MCF 10A (cell line): ENCODE results near the gene KRTAP10-8. TPM values are rescaled to one million over a fixed set of nuclear protein-coding genes. Genes with fewer than 3 reads are reported as not detected.

Experiments used
- BruUV-seq: library from RNA; stranded (reverse); fragments of 400-500 nt; replicated peaks from 2 replicates; lab custom pipeline; 2021; lab: Mats Ljungman, UMichigan
- CTCF ChIA-PET: fragments of 300-600 bp; sonication (Branson Sonifier 250); formaldehyde crosslinking; extraction: SDS; loops from one replicate; lab custom pipeline; 2021; ENCODE audit warnings: antibody characterized with exemption, inconsistent platforms; lab: Yijun Ruan, JAX
- POLR2A ChIA-PET: fragments of 300-600, 350-650 bp; sonication (Branson Sonifier 250); formaldehyde crosslinking; extraction: SDS; loops from one replicate; lab custom pipeline; 2020; ENCODE audit warnings: antibody characterized with exemption, inconsistent platforms; lab: Yijun Ruan, JAX
- DNase-seq: peaks from one replicate; pipeline ENCODE4 v3.0.0-alpha.2; 2018; ENCODE audit not compliant: unreplicated experiment
- H3K27ac Mint-ChIP-seq: one replicate; pipeline ENCODE4 v1.8.0; 2022; ENCODE audit warnings: mild to moderate bottlenecking, low read depth, mixed read lengths; ENCODE audit not compliant: unreplicated experiment
- H3K27me3 Mint-ChIP-seq: one replicate; pipeline ENCODE4 v1.8.0; 2022; ENCODE audit warnings: mixed read lengths; ENCODE audit not compliant: insufficient read depth, unreplicated experiment
- H3K36me3 Mint-ChIP-seq: one replicate; pipeline ENCODE4 v1.8.0; 2022; ENCODE audit warnings: mild to moderate bottlenecking, moderate library complexity, mixed read lengths; ENCODE audit not compliant: insufficient read depth, unreplicated experiment
- H3K4me1 Mint-ChIP-seq: one replicate; pipeline ENCODE4 v1.8.0; 2022; ENCODE audit warnings: mixed read lengths; ENCODE audit not compliant: insufficient read depth, unreplicated experiment
- H3K4me3 Mint-ChIP-seq: one replicate; pipeline ENCODE4 v1.8.0; 2022; ENCODE audit warnings: mild to moderate bottlenecking, moderate library complexity, mixed read lengths; ENCODE audit not compliant: unreplicated experiment
- H3K9me3 Mint-ChIP-seq: one replicate; pipeline ENCODE4 v1.8.0; 2022; ENCODE audit warnings: mixed read lengths; ENCODE audit not compliant: unreplicated experiment
- intact Hi-C: fragments of 100-400 bp; cut with micrococcal nuclease; formaldehyde crosslinking; loops from 2 replicates; pipeline ENCODE4 v1.14.1; 2022
- total RNA-seq: library from RNA; stranded (reverse); gene quantifications from 2 replicates; pipeline ENCODE4 v1.2.3, GENCODE V29; 2022
- TF ChIP-seq, protein P1 (sequence below): fragments of 200-600 bp; IDR thresholded peaks from one replicate; pipeline ENCODE4 v1.8.0; 2022; ENCODE audit warnings: antibody characterized with exemption, mild to moderate bottlenecking; ENCODE audit not compliant: unreplicated experiment

KRTAP10-8 gene
- total RNA-seq, 1 experiment from 2014 or later: not detected

DNA sequence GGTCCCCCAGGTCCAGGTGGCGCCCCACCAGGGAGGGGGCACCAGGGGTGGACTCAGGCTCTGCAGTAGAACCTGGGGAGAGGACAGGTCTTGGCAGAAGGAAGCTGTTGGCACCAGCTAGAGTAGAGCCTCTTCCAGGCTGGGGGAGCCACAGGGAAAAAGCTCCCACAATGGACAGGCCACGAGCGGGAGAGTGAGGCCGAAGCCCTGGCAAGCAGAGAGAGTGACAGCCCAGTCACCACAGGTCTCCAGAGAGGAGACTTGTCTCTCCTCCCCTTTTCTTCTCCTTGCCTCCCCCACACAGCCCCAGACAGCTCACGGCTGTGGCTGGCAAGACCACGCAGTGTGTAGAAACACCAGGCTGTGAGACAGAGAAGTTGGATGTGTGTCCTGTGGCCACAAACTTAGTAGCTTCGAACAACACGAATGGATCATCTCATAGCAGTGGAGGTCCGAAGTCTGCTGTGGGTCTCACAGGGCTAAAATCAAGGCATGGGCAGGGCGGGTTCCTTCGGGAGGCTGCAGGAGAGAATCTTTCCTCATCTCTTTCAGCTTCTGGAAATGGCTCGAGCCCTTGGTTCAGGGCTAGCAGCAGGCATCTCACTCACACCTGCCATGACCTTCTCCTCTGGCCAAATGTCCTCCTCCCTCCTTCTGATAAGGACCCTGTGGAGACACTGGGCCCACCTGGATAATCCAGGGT, 39.2 kb downstream of the KRTAP10-8 start:
- POLR2A ChIA-PET: no interaction called here
- H3K36me3 Mint-ChIP-seq: no peaks in the 10 kb centered on the region

DNA sequence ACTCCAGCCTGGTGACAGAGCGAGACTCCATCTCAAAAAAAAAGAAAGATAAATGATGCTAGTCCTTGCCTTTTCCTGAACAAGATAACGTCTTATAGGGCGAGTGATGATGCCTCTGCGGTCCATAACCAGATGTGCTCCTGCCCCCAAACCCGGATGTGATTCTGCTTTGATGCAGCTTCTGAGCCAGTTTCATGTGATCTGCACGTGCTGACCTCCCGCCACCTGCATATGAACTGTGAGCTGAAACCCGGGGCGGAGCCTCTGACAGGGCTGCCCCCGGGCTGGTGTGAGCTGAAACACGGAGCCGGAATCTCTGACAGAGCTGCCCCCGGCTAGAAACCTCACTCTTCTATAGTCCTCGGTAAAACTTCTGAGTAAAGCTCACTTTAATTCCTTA, 41.2 kb downstream of the KRTAP10-8 start:
- intact Hi-C loops: no loop called here
- Mint-ChIP-seq H3K9me3 (no peaks in the 10 kb centered on the region), H3K27ac (no peak overlapping the region), H3K36me3 (no peaks in the 10 kb centered on the region), H3K4me3 (no peak overlapping the region), H3K27me3 (peaks cover 42% of the 10 kb centered on the region), H3K4me1 (no peaks in the 10 kb centered on the region)
- TF ChIP-seq, protein P1, sequence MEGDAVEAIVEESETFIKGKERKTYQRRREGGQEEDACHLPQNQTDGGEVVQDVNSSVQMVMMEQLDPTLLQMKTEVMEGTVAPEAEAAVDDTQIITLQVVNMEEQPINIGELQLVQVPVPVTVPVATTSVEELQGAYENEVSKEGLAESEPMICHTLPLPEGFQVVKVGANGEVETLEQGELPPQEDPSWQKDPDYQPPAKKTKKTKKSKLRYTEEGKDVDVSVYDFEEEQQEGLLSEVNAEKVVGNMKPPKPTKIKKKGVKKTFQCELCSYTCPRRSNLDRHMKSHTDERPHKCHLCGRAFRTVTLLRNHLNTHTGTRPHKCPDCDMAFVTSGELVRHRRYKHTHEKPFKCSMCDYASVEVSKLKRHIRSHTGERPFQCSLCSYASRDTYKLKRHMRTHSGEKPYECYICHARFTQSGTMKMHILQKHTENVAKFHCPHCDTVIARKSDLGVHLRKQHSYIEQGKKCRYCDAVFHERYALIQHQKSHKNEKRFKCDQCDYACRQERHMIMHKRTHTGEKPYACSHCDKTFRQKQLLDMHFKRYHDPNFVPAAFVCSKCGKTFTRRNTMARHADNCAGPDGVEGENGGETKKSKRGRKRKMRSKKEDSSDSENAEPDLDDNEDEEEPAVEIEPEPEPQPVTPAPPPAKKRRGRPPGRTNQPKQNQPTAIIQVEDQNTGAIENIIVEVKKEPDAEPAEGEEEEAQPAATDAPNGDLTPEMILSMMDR: no peak
- ChIA-PET CTCF (no interaction called here), POLR2A (no interaction called here)
- no peak for DNase-seq
- no TSS peak for BruUV-seq

More for the DNA sequence above, 39.2 kb downstream of the KRTAP10-8 start:
- CTCF ChIA-PET: interaction anchor here (0.7 kb wide), 1 partner anchor 140 kb away, joined by 3 read pairs; no protein-coding TSS in a partner anchor
- no TSS peak for BruUV-seq
- Mint-ChIP-seq H3K27me3 (peaks cover 40% of the 10 kb centered on the region), H3K4me1 (no peaks in the 10 kb centered on the region), H3K9me3 (no peaks in the 10 kb centered on the region), H3K27ac (no peak overlapping the region), H3K4me3 (no peak overlapping the region)
- DNase-seq: no peak
- intact Hi-C loops: no loop called here
- TF ChIP-seq, protein P1: no peak

DNA sequence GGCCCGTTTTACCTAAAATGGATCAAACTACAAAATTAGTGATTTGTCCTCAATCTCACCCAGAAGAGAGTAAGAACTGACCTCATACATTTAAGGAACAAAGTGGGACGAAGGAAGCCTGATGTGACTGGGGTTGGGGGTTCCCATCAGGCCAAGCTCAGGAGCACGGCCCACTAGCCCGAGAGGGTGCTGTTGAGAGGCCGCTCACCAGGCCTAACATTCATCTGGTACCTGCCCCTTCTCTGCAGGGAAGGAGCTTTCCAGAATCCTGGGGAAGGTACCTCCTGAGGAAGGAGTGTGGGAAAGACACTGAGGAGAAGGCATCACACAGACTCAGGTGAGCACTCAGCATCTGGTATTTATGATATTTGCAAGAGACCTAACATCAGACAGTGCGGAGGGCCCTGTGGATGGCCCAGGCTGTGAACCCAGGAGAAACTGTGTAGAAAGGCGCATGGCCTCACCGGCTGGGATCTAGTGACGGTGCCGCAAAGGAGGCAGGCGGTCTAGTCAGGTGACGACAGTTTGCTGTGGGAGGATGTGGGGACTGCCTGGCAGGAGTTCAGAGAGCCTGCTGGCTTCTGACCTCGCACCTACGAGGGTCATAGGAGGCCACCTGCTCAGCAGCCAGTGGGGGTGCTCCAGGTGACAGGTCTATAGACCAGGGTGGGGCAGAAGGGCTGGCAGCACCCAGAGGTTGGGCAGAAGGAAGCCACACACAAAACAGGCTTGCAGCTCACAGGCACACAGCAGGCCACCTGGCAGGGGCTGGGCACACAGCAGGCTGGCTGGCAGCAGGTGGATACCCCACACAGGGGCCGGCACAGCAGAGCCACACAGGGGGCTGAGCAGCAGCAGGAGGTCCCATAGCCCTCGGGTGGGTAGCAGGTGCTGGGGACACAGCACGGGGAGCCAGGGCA, 42.0 kb downstream of the KRTAP10-8 start:
- CTCF ChIA-PET: no interaction called here
- Mint-ChIP-seq H3K27me3 (peaks cover 45% of the 10 kb centered on the region), H3K4me1 (no peaks in the 10 kb centered on the region), H3K4me3 (no peak overlapping the region), H3K36me3 (no peaks in the 10 kb centered on the region), H3K27ac (no peak overlapping the region), H3K9me3 (no peaks in the 10 kb centered on the region)
- TF ChIP-seq, protein P1: no peak
- intact Hi-C loops: no loop called here
- DNase-seq: no peak
- POLR2A ChIA-PET: no interaction called here
- BruUV-seq: no TSS peak

DNA sequence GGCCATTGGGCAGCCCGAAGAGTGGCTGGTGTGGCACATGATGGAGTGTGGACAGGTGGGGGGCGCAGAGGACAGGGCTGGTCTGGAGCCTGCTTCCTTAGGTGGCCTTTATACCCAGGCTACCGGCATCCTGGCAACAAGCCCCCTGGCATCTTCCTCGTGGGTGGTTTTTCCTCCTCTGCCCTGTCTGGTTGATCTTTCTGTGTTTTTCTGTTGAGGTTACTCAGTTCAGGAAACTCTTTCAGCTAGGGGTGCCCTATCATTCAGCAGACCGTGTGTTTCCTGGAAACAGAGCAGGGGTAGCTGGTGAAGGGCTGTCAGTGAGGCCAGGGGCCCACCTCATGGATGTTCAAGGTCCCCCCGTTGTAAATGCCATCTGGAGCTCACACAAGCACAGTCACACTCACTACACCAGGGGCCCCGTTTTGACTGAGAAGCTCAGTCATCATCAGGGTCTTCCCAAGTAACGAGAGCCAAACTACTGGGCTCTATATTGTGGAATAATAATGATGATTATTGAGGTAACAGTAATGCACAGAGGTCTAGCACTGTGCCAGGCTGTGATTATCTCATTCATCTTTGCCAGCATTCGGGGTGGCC, 42.8 kb downstream of the KRTAP10-8 start, which contains the start of gene KRTAP12-4:
Gene KRTAP12-4 (minus strand): TSS at position 84 of the 600 bp plus-strand sequence. CDS start 45 bp downstream, at position 39.
- ChIA-PET POLR2A (no interaction called here), CTCF (interaction anchor here (0.5 kb wide), 1 partner anchor 31 kb away, joined by 4 read pairs; no protein-coding TSS in a partner anchor)
- Mint-ChIP-seq H3K36me3 (no peaks in the 10 kb centered on the region), H3K4me3 (no peak within 1 kb of the TSS), H3K9me3 (no peaks in the 10 kb centered on the region), H3K27me3 (peaks cover 53% of the 10 kb centered on the region), H3K4me1 (no peaks in the 10 kb centered on the region), H3K27ac (no peak within 1 kb of the TSS)
- BruUV-seq: no TSS peak
- TF ChIP-seq, protein P1: no peak
- intact Hi-C loops: no loop called here
- no peak for DNase-seq
